ENCODE data around the gene DMKN.

The DMKN gene

GRCh38 chr19:35545001-35545854 is 31.8 kb upstream of the DMKN start, which contains the start of gene TMEM147:
Gene TMEM147 (plus strand): TSS chr19:35545626. CDS start chr19:35545740, 114 bp downstream.
- peak within 1 kb of the TSS; percentile 96 for H3K4me2 ChIP-seq (ENCODE audit: low read depth, low read length, poor library complexity, severe bottlenecking)
- peak within 1 kb of the TSS; percentile 100 for H3K4me3 ChIP-seq (ENCODE audit: insufficient read depth, low read length, poor library complexity, severe bottlenecking)
- peak within 1 kb of the TSS; percentile 100 for H2AFZ ChIP-seq (ENCODE audit: low read depth, low read length, severe bottlenecking)
- H3K79me2 ChIP-seq (ENCODE audit: insufficient read depth, low read length), result peaks cover 19% of the 10 kb centered on the region; the same call in 1 of the 2 replicates
- H3F3A ChIP-seq (ENCODE audit: insufficient read depth), result no peaks in the 10 kb centered on the region
- peak within 1 kb of the TSS; percentile 47 for H3K27ac ChIP-seq (ENCODE audit: low read depth, low read length)
- no peaks in the 10 kb centered on the region for H3K36me3 ChIP-seq (ENCODE audit: low read length)
- H3K27me3 ChIP-seq (ENCODE audit: low read length), result no peaks in the 10 kb centered on the region
- no peaks in the 10 kb centered on the region for H3K9me3 ChIP-seq (ENCODE audit: insufficient read depth, low read length)
- H3K9me2 ChIP-seq (replicated peaks; ENCODE audit: insufficient read depth, low read length), result no peaks in the 10 kb centered on the region
- H4K20me1 ChIP-seq (ENCODE audit: low read depth, low read length), result no peaks in the 10 kb centered on the region
- peak within 1 kb of the TSS; percentile 99 for H3K9ac ChIP-seq (ENCODE audit: low read length)
- TF ChIP-seq CTCF (IDR thresholded peaks at IDR 0.05; ENCODE audit: insufficient read depth, low read length, poor library complexity, severe bottlenecking) (no peak), EZH2phosphoT487 (conservative IDR thresholded peaks at IDR 0.05; ENCODE audit: low read length) (no peak)

- Histone ChIP-seq H3K9me2 (replicated peaks; ENCODE audit: insufficient read depth, low read length) (no peaks in the 10 kb centered on the region), H3K36me3 (ENCODE audit: low read length) (no peaks in the 10 kb centered on the region), H2AFZ (ENCODE audit: low read depth, low read length, severe bottlenecking) (no peak overlapping the region), H3K27me3 (ENCODE audit: low read length) (no peaks in the 10 kb centered on the region), H3K4me3 (ENCODE audit: insufficient read depth, low read length, poor library complexity, severe bottlenecking) (peak overlapping the region; percentile 100), H3F3A (ENCODE audit: insufficient read depth) (no peaks in the 10 kb centered on the region), H3K79me2 (ENCODE audit: insufficient read depth, low read length) (peaks cover 19% of the 10 kb centered on the region; the same call in 1 of the 2 replicates), H3K4me2 (ENCODE audit: low read depth, low read length, poor library complexity, severe bottlenecking) (peak overlapping the region; percentile 96), H3K9me3 (ENCODE audit: insufficient read depth, low read length) (no peaks in the 10 kb centered on the region), H3K9ac (ENCODE audit: low read length) (peak overlapping the region; percentile 99), H4K20me1 (ENCODE audit: low read depth, low read length) (no peaks in the 10 kb centered on the region), H3K27ac (ENCODE audit: low read depth, low read length) (no peak overlapping the region)
- TF ChIP-seq EZH2phosphoT487 (conservative IDR thresholded peaks at IDR 0.05; ENCODE audit: low read length), result no peak
- TF ChIP-seq CTCF (IDR thresholded peaks at IDR 0.05; ENCODE audit: insufficient read depth, low read length, poor library complexity, severe bottlenecking), result no peak
These were observed 30.8 kb upstream of the DMKN start for GRCh38 chr19:35544110-35544802.

- peak overlapping the region; percentile 96 for H3K4me2 ChIP-seq (ENCODE audit: low read depth, low read length, poor library complexity, severe bottlenecking)
- H4K20me1 ChIP-seq (ENCODE audit: low read depth, low read length), result no peaks in the 10 kb centered on the region
- no peak overlapping the region for H3K4me3 ChIP-seq (ENCODE audit: insufficient read depth, low read length, poor library complexity, severe bottlenecking)
- TF ChIP-seq CTCF (IDR thresholded peaks at IDR 0.05; ENCODE audit: insufficient read depth, low read length, poor library complexity, severe bottlenecking), result no peak
- TF ChIP-seq EZH2phosphoT487 (conservative IDR thresholded peaks at IDR 0.05; ENCODE audit: low read length), result no peak
- no peaks in the 10 kb centered on the region for H3K27me3 ChIP-seq (ENCODE audit: low read length)
- no peaks in the 10 kb centered on the region for H3K9me3 ChIP-seq (ENCODE audit: insufficient read depth, low read length)
- H2AFZ ChIP-seq (ENCODE audit: low read depth, low read length, severe bottlenecking), result no peak overlapping the region
- peaks cover 19% of the 10 kb centered on the region; the same call in 1 of the 2 replicates for H3K79me2 ChIP-seq (ENCODE audit: insufficient read depth, low read length)
- H3K9ac ChIP-seq (ENCODE audit: low read length), result no peak overlapping the region
- no peaks in the 10 kb centered on the region for H3F3A ChIP-seq (ENCODE audit: insufficient read depth)
- H3K9me2 ChIP-seq (replicated peaks; ENCODE audit: insufficient read depth, low read length), result no peaks in the 10 kb centered on the region
- H3K36me3 ChIP-seq (ENCODE audit: low read length), result no peaks in the 10 kb centered on the region
- H3K27ac ChIP-seq (ENCODE audit: low read depth, low read length), result no peak overlapping the region
These were observed 30.0 kb upstream of the DMKN start for GRCh38 chr19:35543280-35544109.

Measured in SU-DHL-6 (cell line).